HG03064 (cell line): Measurements from ENCODE around the gene RASAL1.
"Not testable (repeated sequence)": the region's sequence is repeated elsewhere in the genome, so short reads cannot be mapped to it uniquely, and the experiment has no call there.

ENCODE experiments used
- ATAC-seq: cut with Tn5 transposase; IDR thresholded peaks from one replicate; pipeline ENCODE4 v1.9.1; 2021; ENCODE audit warnings: low read depth; ENCODE audit not compliant: unreplicated experiment

The RASAL1 gene

DNA sequence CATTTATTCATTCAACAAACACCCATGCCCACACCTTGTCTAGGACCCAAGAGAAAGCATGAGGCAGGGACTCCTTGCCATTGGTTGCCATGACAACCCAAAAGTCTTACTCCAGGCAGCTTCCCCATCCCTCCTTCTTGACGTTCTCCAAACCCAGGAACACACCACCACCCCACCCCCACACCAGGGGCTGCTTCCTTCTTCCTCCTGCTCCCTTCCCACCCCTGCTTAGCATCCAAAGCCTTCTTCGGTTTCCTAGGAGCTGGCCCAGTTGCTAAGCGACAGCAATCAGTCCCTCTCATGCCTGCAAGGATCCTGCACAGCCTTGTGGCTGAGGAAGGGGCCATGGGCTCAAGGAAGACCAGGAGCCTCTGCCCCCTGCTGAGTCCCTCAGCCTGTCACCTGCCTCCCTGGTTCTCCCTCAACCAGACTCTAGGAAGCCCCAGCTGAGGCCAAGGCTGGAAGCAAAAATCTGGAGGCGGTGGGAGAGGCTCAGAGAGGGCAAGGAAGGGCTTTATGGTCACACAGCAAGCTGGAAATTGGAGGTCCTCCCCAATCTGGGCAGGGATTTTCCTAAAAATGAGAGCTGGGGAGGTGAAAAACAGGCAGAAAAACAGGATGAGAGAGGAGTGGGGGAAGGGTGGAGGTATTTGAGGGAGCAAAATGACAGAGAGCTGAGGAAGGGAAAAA, 15.4 kb downstream of the RASAL1 start:
- no peak for ATAC-seq

GRCh38 chr12:113118142-113118541, 17.4 kb downstream of the RASAL1 start:
- no peak for ATAC-seq

DNA sequence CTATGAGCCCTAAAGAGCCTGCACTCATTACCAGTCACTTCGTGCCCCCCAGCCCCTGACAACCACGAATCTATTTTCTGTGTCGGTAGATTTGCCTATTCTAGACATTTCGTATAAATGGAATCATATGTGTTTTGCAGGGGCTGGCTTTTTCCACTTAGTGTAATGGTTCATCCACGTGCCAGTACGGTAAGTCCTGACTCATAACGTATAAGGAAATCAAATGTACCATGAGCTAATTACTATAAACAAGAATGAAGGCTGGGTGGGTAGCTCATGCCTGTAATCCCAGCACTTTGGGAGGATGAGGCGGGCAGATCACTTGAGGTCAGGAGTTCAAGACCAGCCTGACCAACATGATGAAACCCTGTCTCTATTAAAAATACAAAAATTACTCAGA, 17.9 kb downstream of the RASAL1 start:
- not testable (repeated sequence) for ATAC-seq

DNA sequence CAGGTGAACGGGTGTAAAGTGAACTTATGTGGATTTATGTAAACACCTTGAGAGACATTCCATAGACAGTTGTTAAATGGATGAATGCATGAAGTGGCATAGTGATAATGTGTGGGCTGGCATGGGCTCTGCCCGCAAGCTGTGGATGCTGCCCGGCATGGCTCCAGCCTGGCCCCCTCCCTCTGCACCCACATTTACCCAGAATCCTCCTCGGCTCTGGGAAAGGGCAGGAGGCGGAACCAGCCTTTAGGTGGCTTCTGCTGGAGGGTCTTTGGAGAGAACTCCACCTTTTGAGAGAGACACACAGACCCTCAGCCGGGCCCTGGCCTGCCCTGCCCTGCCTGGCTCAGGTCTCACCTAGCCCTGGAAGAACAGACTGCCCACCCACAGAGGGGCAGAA, 18.7 kb downstream of the RASAL1 start:
- ATAC-seq = no peak

DNA sequence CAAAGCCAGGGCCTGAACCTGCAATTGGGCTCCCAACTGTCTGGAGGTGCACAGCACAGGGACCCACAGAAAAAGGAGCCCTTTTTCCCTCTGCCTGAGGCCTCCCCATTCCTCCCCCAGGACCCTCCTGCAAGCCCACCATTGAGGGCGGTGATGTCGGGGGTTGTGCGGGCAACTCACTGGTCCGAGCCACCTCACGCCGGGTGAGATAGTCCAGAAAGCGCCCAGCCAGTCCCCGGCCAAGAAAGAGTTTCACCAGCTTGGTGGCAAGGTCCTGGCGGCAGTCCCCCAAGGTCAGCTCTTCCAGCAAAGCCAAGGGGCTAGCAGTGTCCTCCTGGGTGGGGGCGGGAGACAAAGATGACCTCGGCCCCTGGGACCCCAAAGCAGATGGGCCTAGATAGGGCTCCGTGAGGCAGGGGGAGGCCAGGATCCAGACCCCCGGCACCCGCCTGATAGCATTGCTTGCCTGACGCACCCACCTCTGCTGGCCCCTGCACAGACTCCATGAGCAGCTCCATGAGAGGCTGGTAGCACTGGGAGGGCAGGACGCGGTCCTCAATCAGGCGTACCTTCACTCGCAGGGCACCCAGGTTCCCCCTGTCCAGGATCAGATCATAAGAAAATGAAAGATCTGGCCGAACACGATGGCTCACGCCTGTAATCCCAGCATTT, 20.0 kb downstream of the RASAL1 start:
- ATAC-seq = no peak

DNA sequence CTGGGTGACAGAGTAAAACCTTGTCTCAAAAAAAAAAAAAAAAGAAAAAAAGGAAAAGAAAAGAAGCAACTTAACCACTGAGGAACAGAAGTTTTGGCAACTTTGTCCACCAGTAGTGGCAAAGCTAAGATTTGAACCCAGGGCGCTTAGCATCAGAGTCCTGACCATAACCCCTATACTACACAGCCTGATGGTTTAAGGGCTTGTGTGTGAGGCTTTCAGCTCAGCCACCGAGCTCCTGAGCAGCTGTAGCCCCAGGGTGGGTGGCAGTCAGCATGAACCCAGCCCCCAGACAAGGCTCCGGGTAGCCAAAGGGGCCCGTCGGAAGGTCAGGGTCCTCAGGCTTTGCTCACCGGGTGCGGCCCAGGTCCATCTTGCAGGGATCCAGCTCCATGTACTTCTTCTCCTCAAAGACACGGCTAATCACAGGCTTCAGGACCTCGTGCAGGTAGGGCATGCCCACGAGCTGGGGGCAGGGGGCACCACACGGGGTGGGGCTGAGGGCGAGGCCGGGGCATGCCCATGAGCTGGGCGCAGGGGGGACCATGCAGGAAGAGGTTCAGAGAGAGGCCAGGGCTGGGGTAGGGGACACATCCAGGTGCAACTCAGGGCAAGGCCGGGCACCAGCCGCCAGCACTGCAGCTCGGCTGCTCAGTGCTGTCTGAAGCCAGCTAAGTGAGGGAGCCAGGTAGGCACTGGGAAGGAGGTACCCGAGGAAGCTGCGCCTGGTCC, 20.9 kb downstream of the RASAL1 start:
- ATAC-seq = no peak

- no peak for ATAC-seq
Measured at GRCh38 chr12:113113397-113113796, 22.2 kb downstream of the RASAL1 start.

GRCh38 chr12:113112043-113112899, 23.3 kb downstream of the RASAL1 start:
- ATAC-seq = no peak

DNA sequence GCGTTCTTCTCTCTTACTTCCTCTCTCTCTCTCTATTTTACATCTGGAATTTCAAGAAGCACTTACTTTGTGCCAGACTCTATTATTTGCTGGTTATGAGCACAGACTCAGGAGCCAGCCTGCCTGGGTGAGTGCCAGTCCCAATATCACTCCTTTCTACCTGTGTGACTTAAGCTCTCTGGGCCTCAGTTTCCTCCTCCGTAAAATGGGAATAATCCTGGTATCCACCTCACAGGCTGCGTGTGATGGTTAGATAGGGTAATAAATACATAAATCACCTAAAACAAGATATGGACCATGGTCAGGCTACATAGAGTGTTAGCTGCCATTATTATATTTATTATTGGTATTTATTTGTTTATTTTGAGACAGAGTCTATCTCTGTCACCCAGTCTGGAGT, 24.3 kb downstream of the RASAL1 start:
- no peak for ATAC-seq

- ATAC-seq = no peak
Measured at GRCh38 chr12:113109872-113110599, 25.5 kb downstream of the RASAL1 start.

- ATAC-seq = no peak
Measured at GRCh38 chr12:113109360-113109759, 26.2 kb downstream of the RASAL1 start.

GRCh38 chr12:113108308-113108707, 27.3 kb downstream of the RASAL1 start:
- no peak for ATAC-seq

DNA sequence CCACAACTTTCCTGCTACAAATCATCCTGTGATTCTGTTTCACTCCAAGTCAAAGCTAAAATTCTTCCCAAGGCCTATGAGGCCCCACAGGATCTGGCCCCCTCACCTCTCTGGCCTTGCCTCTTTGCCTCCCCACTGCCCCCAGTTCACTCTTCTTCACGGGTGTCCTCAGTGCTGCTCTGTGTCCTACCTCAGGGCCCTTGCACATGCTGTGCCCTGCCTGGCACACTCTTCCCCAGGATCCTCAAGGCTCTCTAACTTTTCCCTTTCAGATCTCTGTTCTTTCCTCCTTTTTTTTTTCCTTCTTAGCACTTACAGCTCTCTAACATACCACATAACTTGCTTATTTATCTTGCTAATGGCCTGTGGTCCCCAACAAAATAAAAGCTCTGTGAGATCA, 29.2 kb downstream of the RASAL1 start:
- no peak for ATAC-seq

DNA sequence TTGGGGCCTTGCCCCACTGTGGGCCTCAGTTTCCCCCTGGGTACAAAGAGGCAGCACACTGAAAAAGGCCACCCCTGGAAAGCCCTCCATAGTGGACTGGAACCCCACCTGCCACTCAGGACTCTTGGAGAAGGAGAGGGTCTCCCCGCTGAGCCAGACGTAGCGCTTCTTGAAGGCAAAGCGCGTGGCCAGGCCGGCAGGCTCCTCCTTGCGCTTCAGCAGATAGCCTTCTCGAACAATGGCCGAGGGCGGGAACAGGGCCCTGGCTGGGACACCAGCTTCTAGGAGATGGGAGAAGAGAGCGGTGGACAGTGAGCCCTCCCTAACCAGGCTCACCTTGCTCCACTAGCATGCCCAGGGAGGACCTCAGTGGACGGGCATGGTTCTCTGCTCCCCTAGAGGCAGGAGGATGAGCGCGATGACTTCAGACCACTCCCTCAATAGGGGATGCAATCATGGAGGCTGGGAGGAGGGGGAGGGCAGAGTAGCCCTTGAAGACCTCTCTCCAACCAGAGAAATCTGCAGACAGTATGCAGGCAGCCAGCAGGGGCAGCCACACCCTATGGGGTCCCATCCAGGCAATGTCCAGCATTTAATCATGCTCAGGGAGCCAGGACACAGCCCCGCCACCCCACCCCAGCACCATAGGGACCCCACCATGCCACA, 29.8 kb downstream of the RASAL1 start:
- ATAC-seq = no peak

- ATAC-seq = no peak
Measured at GRCh38 chr12:113104953-113105510, 30.5 kb downstream of the RASAL1 start.

DNA sequence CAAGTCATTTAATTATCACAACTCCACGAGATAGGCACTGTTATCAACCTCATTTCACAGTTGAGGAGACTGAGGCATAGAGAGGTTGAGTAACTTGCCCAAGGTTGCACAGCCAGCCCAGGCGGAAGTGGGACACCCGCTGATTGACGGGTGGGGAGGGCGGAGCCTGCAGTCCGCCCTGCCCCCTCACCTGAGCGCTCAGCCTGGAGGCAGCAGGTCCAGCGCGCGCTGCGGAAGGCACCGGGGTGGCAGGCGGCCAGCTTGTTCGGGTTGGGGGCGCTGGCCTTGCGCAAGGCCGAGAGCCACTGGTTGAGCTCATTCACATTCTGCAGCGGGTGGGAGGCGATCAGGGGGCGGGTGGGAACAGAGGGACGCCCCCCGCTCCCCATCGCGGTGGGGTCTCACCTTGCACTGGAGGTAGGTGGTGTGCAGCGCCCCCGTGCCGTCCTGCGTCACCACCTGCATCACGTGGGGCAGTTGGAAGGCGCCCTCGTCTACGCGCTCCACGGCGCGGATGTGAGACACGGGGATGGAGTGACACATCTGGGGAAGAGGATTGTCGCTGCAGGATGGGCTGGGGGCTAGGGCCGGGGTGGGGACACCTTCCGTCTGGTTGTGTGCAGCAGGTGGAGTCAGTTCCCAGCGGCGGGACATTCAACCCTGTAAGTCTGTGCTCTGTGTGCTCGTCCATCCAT, 31.7 kb downstream of the RASAL1 start:
- no peak for ATAC-seq

- no peak for ATAC-seq
Measured at GRCh38 chr12:113102811-113103210, 32.8 kb downstream of the RASAL1 start.

- no peak for ATAC-seq
Measured at GRCh38 chr12:113101751-113102150, 33.8 kb downstream of the RASAL1 start.

DNA sequence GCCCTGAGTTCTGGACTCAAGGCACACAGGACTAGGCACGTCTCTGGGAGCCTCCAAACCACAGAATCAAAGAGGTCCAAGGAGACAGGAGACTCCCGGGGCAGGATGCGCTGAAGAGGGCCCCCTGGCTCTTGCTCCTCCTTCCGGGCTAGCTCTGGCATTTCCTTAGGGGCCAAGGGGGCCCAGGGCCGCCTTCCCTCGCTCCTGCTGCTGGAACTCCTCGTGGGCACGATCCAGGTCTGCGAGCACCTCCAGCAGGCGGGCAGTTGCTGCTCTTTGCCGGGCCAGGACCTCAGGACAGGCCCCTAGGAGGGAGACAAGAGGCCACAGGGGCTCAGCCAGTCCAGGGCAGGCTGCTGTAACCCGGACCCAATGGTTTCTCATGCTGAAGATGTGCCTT, 35.8 kb downstream of the RASAL1 start:
- no peak for ATAC-seq
